ENCODE results near the gene ACVR2A.

The ACVR2A gene

DNA sequence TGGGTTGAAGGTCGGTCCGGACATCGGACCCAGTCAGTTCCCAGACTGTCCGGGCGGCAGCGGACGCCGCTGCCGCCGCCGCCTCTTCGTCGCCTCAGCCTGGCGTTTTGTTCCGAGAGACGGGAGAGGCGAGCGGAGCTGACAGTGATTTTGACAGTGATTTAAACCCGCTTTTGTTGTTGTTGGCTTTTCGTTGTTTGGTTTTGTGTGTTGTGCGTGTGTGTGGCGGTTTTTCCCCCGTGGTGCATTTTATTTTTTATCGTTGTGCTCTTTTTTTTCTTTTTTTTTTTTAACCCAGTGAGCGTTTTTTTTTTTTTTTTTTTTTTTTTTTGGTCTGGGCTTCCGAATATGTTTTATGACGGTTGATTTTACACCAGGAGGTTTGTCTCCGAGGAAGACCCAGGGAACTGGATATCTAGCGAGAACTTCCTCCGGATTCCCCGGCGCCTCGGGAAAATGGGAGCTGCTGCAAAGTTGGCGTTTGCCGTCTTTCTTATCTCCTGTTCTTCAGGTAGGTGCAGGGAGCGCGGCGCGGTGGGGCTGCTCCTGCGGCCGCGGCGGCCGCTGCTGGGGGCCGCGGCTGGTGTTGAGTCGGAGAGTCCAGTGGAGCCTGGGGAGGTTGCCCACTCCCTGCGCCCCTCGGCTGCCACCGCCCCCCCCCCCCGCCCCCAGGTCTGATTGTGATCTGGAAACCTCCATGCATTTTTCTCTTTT, at the start of gene ACVR2A:
ACVR2A (plus strand) TSS at position 333 of the 714 bp plus-strand sequence; CDS start at position 457, 124 bp downstream.
- DNase-seq (ENCODE audit: low read depth in 2 of 2, low spot score in 1 of 2): no peak

DNA sequence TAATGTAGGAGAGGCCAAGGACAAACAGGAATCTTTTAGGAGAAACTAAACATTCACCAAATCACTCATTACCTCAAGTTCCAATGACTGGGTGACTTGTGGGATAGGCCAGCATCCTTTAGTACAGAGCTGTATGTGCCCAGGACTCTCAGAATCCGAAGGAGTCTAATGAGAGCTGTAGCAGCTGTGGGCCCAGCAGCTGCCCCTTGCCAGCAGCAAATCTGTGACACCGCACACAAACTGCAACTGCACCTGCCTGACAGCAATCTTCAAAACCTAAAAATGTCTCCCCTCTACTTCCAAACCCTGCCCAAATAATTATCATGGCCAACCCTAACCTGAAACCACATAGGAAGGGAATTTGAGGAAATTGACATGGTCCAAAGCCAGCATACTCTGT, 44.5 kb upstream of the ACVR2A start:
- DNase-seq (ENCODE audit: low read depth in 2 of 2, low spot score in 1 of 2): no peak

DNA sequence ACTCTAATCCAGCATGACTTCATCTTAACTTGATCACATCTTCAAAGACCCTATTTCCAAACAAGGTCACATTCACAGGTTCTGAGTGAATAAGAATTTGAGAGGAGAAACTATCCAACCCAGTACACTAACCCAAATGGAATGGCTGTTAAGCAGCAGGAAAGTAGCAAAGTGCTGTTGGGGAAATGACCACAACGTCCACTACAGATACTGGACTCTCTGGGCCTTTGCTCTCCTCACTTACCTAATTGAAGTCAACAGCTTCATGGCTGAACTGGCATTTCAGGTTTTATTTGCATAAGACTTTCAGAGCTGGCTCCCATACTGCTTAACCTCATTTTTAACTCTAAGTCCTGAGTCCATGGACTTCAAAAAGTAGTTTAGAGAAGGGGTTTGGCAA, 38.0 kb upstream of the ACVR2A start:
- DNase-seq (ENCODE audit: low read depth in 2 of 2, low spot score in 1 of 2): no peak

- no peak for DNase-seq (ENCODE audit: low read depth in 2 of 2, low spot score in 1 of 2)
These were observed 36.3 kb upstream of the ACVR2A start for GRCh38 chr2:147808520-147808919.

- DNase-seq (ENCODE audit: low read depth in 2 of 2, low spot score in 1 of 2): no peak
These were observed 33.7 kb upstream of the ACVR2A start for GRCh38 chr2:147810883-147811765.

DNA sequence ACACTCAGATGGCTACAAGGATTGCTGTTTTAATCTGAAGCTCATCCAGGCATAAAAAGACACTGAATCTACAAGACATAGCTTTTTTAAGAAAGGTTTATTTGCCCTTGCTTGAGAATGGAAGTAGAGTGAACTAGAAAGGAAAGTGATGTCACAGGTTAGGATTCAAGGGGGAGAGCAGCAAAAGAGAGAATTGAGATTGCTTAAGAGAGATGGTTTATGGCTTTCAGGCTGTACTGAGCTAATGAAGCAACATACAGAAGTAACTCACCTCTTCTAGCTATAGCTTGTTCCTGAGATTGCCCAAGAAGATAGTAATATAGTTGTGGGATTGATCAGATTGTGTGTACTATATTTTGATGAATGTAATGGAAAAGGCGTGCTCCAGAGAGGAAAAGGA, 26.1 kb upstream of the ACVR2A start:
- DNase-seq (ENCODE audit: low read depth in 2 of 2, low spot score in 1 of 2): no peak

DNA sequence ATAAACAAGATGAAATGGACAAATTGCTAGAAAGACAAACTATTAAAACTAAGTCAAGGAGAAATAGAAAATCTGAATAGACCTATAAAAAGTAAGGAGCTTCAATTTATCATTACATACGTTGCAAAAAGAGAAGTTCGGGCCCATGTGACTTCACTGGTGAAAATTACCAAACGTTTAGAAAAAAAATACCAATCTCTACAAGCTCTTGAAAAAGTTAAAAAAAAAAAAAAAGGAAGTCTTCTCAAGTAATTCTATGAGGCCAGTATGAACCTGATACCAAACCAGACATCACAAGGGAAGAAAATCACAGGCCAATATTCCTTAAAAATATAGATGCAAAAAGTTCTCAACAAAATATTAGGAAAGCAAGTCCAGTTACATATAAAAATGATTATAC, 20.2 kb upstream of the ACVR2A start:
- no peak for DNase-seq (ENCODE audit: low read depth in 2 of 2, low spot score in 1 of 2)

DNA sequence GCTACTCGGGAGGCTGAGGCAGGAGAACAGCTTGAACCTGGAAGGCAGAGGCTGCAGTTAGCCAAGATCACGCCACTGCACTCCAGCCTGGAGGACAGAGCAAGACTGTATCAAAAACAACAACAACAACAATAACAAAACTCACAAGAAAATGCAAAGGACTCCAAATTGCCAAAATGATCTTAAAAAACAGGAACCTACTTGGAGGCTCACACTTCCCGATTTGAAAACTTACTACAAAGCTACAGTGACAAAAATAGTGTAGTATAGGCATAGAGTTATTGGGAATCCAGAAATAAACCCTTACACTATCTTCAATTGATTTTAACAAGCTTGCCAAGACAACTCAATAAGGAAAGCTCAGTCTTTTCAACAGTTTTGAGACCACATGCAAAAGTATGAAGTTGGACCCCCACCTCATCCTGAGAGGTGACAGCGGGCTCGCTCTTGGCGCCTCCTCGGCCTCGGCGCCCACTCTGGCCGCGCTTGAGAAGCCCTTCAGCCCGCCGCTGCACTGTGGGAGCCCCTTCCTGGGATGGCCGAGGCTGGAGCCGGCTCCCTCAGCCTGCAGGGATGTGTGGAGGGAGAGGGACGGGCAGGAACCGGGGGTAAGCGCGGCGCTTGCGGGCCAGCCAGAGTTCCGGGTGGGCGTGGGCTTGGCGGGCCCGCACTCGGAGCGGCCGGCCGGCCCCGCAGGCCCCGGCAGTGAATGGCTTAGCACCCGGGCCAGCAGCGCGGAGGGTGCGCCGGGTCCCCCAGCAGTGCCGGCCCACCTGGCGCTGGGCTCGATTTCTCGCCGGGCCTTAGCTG, 18.3 kb upstream of the ACVR2A start:
- DNase-seq (ENCODE audit: low read depth in 2 of 2, low spot score in 1 of 2): no peak

GRCh38 chr2:147827088-147827375, 17.8 kb upstream of the ACVR2A start:
- no peak for DNase-seq (ENCODE audit: low read depth in 2 of 2, low spot score in 1 of 2)

GRCh38 chr2:147829106-147829505, 15.7 kb upstream of the ACVR2A start:
- no peak for DNase-seq (ENCODE audit: low read depth in 2 of 2, low spot score in 1 of 2)

GRCh38 chr2:147836099-147836498, 8.7 kb upstream of the ACVR2A start:
- no peak for DNase-seq (ENCODE audit: low read depth in 2 of 2, low spot score in 1 of 2)

- no peak for DNase-seq (ENCODE audit: low read depth in 2 of 2, low spot score in 1 of 2)
These were observed 1.4 kb upstream of the ACVR2A start for GRCh38 chr2:147843391-147843863.

DNA sequence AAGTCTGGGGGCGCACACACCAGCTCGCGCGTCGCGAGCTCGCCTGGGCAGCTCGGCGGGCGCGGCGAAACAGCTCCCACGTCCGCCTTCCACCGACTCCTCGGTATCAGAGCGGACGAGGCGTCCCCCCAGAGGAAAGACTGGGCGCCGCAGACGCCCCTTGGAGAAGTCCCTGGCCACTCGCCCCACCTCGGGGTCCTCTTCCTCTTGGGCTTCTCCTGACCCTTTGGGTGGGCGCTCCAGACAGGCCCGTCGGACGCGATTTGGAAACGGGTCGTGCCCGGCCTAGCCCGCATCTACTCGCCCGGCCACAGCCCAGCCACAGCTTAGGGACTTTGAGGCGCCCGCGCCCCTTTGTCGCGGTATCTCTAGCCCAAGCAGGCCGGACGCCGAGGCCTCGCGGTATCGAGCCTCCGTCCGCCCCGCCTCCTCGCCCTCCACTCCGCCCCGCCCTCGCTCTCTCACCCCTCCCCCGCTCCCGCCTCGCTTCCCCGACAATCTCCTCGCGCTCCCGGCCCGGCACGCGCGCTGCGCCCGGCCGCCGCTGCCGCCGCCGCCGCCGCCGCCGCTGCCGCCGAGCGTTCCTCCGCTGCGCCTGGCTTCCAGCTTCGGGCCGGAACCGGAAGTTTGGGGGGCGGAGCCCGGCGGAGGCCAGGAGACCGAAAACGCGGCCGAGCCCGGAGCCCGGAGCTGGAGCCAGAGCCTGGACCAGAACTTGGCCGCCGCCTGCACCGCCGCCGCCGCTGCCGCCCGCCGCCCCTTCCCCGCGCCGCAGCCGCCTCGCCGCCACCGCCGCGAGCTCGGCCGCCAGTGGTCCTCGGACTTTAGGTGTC, 749 bp upstream of the ACVR2A start:
- DNase-seq (ENCODE audit: low read depth in 2 of 2, low spot score in 1 of 2): peak; percentile 56 to 72

- DNase-seq (ENCODE audit: low read depth in 2 of 2, low spot score in 1 of 2): peak in 1 of 2 donors; percentile 11
These were observed 662 bp downstream of the ACVR2A start for GRCh38 chr2:147845411-147845971.

GRCh38 chr2:147846412-147847081, 1.7 kb downstream of the ACVR2A start:
- no peak for DNase-seq (ENCODE audit: low read depth in 2 of 2, low spot score in 1 of 2)

- DNase-seq (ENCODE audit: low read depth in 2 of 2, low spot score in 1 of 2): no peak
These were observed 3.0 kb downstream of the ACVR2A start for GRCh38 chr2:147847746-147848391.

DNA sequence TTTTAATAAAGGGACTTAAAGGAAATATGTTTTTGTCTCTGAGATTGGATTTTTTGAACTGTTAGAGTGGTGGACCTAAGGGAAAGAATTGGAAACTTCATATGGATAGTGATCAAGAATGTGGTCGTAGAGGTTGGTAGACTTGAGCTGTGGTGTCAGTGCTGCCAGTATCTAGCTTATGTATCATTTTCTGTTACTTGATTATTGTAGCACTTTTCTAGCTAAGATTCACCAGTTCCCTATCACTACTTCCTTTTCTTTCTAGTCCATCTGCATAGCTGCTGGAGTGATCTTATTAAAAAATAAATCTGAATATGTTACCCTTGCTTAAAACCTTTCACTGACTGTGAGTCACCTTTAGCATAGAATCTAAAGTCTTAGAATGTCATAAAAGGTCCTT, 6.0 kb downstream of the ACVR2A start:
- no peak for DNase-seq (ENCODE audit: low read depth in 2 of 2, low spot score in 1 of 2)

DNA sequence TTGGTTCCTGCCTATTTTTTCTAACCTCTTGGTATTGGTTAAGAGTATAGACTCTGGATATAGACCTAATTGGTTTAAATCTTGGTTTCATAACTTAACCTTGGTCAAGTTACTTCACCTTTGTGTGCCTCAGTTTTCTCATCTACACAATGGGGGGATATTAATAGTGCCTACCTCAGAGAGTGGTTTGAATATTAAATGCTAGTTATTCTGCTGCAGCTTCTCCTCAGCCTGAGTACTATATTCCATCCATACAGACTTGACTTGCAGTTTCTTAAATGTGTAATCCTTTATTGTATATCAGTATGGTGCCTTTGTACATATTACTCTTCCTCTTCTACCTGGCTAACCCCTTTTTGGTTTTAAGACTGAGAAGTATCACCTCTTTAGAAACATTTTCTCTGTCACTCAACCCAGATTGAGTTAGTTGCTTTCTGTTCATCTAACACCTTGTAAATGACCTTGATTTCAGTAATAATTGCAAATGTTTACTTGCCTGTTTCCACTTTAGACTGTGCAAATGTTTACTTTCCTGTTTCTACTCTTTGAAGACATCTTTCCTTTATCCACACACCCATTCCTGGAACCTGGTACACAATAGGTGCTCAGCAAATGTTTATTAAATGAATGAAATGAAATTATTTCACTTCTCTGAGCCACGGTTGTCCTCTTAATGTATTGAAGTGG, 6.6 kb downstream of the ACVR2A start:
- no peak for DNase-seq (ENCODE audit: low read depth in 2 of 2, low spot score in 1 of 2)

Measured in stimulated activated CD8-positive, alpha-beta memory T cell treated with anti-CD3 and anti-CD28 coated beads, Interleukin-4, amount 100 ng/mL, for 1 hour (primary cell).